ENCODE results near the gene PDGFRB.
A peak's percentile ranks its signal among the peaks of the same experiment; 100 is the strongest.

Gene PDGFRB

GRCh38 chr5:150143350-150144245 is 12.0 kb downstream of the PDGFRB start:
- DNase-seq = peak in 1 of 2 experiments; percentile 42

GRCh38 chr5:150142959-150143349 is 12.7 kb downstream of the PDGFRB start:
- peak; percentile 54 to 68 for DNase-seq

- DNase-seq = no peak
Measured at GRCh38 chr5:150142185-150142958, 13.3 kb downstream of the PDGFRB start.

- peak in 1 of 2 experiments; percentile 28 for DNase-seq
Measured at GRCh38 chr5:150141544-150142184, 14.0 kb downstream of the PDGFRB start.

- no peak for DNase-seq
Measured at GRCh38 chr5:150140830-150141229, 14.8 kb downstream of the PDGFRB start.

GRCh38 chr5:150139334-150139733 is 16.3 kb downstream of the PDGFRB start:
- DNase-seq = no peak

- no peak for DNase-seq
Measured at GRCh38 chr5:150138551-150139265, 16.9 kb downstream of the PDGFRB start.

- DNase-seq = no peak
Measured at GRCh38 chr5:150137997-150138396, 17.6 kb downstream of the PDGFRB start.

- no peak for DNase-seq
Measured at GRCh38 chr5:150137168-150137957, 18.3 kb downstream of the PDGFRB start.

- DNase-seq = no peak
Measured at GRCh38 chr5:150136305-150137167, 19.1 kb downstream of the PDGFRB start.

- no peak for DNase-seq
Measured at GRCh38 chr5:150135557-150136304, 19.9 kb downstream of the PDGFRB start.

- no peak for DNase-seq
Measured at GRCh38 chr5:150134198-150134588, 21.5 kb downstream of the PDGFRB start.

- DNase-seq = no peak
Measured at GRCh38 chr5:150133581-150134197, 22.0 kb downstream of the PDGFRB start.

GRCh38 chr5:150132740-150133139 is 22.9 kb downstream of the PDGFRB start:
- no peak for DNase-seq

GRCh38 chr5:150131978-150132694 is 23.5 kb downstream of the PDGFRB start:
- no peak for DNase-seq

- no peak for DNase-seq
Measured at GRCh38 chr5:150131461-150131860, 24.2 kb downstream of the PDGFRB start.

- DNase-seq = no peak
Measured at GRCh38 chr5:150130493-150130922, 25.1 kb downstream of the PDGFRB start.

- DNase-seq = peak in 1 of 2 experiments; percentile 47
Measured at GRCh38 chr5:150129813-150130492, 25.7 kb downstream of the PDGFRB start.
